RWPE1 (cell line): Measurements from ENCODE around the gene LMAN2.

Source experiments
- CTCF ChIA-PET: fragments of 350-600 bp; sonication (Branson Sonifier 250); formaldehyde crosslinking; extraction: SDS; loops from one replicate; lab custom pipeline; 2021; lab: Yijun Ruan, JAX
- POLR2A ChIA-PET: fragments of 400-600 bp; formaldehyde crosslinking; extraction: SDS; loops from one replicate; lab custom pipeline; 2020; ENCODE audit warnings: antibody characterized with exemption; ENCODE audit not compliant: low non-redundant PET; lab: Yijun Ruan, JAX
- DNase-seq: peaks from one replicate; pipeline ENCODE4 v3.0.0; 2012; ENCODE audit warnings: low spot score
- H3K27ac ChIP-seq: fragments of 450-650 bp; 2 replicates; pipeline ENCODE4 v1.5.1; 2017
- TF ChIP-seq, protein P1 (sequence below): fragments of 450-650 bp; conservative IDR thresholded peaks from 2 replicates; pipeline ENCODE4 v1.5.1; 2017; ENCODE audit warnings: low read depth, mild to moderate bottlenecking

The LMAN2 gene

DNA sequence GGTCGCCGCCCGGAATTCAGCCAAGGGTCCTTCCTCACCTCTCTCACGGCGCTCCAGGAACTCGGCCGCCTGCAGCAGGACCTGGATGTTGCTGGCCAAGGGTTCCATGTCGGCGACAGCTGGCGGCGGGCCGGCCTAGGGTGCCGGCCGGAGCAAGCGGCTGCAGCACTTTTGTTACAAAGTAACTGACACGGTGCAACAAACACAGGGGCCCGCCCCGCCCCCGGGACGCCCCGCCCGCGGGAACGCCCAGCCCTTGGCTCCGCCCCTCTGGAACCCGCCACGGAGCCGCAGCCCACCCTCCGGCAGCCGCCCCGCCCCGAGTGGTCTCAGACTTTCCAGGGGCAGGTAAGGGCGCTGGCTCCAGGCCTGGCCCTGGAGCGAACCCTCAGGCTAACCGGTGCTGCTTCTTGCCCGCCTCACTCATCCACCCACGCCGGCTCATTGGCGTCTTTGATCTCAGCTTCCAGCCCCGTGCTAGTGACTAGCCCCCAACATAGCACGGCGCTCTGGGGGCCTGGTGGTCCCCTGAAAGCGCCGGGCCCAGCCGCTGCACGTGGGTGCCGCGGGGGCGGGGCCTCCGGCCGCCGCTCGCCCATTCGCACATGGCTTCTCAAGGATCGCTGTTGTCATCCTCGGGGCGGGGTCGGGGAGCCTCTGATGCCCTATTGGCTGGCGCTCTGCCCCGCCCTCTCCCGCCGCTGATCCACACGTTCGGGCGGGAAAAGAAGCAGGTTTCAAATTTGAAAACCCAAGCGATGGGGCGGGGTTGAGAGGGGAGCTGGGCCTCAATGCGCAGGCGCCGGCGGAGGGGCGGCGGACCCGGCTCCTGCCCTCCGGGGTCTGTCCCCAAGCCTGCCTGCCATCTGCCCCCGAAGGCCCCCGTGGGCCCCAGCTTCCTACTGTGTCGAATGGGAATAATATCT lies 39.5 kb downstream of the LMAN2 start, which contains the start of gene MXD3:
Gene MXD3 (minus strand): TSS at position 176 of the 926 bp plus-strand sequence. CDS start 68 bp downstream, at position 108.
- POLR2A ChIA-PET = no interaction called here
- CTCF ChIA-PET = interaction anchor here (0.6 to 3.3 kb wide), 9 partner anchors 10 to 199 kb away, joined by 3 to 12 read pairs (median 4); no protein-coding TSS in a partner anchor

DNA sequence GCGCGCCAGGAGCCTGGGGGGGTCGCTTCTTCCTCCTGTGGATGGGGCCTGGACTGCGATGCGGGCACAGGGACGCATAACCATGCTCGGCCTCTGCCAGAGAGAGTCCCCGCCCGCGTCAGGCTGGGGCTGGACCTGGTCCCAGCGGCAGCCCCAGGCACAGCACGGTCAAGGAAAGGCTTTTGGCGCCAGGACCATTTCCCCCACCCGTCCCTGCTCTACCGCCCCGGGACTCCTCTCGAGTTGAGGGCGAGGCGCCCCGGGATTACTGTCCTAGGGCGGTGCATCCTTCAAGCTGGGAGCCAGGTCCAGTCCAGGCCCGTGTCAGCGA lies 40.1 kb downstream of the LMAN2 start:
- ChIA-PET POLR2A (no interaction called here), CTCF (interaction anchor here (0.8 to 3.3 kb wide), 5 partner anchors 9 to 241 kb away, joined by 4 to 12 read pairs (median 5); no protein-coding TSS in a partner anchor)
- TF ChIP-seq, protein P1, sequence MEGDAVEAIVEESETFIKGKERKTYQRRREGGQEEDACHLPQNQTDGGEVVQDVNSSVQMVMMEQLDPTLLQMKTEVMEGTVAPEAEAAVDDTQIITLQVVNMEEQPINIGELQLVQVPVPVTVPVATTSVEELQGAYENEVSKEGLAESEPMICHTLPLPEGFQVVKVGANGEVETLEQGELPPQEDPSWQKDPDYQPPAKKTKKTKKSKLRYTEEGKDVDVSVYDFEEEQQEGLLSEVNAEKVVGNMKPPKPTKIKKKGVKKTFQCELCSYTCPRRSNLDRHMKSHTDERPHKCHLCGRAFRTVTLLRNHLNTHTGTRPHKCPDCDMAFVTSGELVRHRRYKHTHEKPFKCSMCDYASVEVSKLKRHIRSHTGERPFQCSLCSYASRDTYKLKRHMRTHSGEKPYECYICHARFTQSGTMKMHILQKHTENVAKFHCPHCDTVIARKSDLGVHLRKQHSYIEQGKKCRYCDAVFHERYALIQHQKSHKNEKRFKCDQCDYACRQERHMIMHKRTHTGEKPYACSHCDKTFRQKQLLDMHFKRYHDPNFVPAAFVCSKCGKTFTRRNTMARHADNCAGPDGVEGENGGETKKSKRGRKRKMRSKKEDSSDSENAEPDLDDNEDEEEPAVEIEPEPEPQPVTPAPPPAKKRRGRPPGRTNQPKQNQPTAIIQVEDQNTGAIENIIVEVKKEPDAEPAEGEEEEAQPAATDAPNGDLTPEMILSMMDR = no peak
- peak overlapping the region; percentile 84 for H3K27ac ChIP-seq
- DNase-seq = no peak

More for the DNA sequence above, 39.5 kb downstream of the LMAN2 start, which contains the start of gene MXD3:
- peak; percentile 99 for DNase-seq
- TF ChIP-seq, protein P1 = no peak
- peak within 1 kb of the TSS; percentile 84 for H3K27ac ChIP-seq

DNA sequence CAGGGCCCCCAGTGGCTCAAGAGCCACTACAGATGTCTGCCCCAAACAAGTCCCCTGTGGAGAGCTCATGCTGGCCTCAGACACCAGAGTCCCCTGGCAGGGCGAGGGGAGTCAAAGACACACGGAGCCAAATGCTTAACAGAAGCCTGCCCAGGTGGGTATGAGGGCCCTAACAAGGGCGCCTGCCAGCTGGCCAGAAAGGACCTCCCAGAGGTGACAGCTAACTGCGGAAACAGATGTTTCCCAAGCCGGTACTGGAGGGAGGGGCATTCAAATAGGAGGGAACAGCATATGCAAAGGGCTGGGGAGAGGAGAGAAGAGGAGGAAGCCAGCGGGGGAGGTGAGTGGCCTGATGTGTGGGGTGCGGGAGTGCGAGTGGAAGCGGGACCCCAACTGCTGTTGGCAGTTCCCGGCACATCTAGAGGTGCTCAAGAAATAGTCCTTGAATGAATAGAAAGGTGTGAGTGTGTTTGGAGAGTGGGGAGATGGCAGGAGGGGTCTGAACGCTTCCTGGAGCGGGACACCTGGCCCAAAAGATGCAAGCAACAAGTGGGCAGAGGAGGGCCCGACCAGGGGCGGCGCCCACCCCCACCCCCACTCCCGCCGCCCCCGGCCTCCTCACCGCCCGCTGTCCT lies 40.6 kb downstream of the LMAN2 start:
- ChIA-PET CTCF (interaction anchor here (1.5 to 3.3 kb wide), 5 partner anchors 78 to 241 kb away, joined by 4 to 12 read pairs (median 7); no protein-coding TSS in a partner anchor), POLR2A (no interaction called here)
- TF ChIP-seq, protein P1 = no peak
- DNase-seq = no peak
- peak overlapping the region; percentile 84 for H3K27ac ChIP-seq

DNA sequence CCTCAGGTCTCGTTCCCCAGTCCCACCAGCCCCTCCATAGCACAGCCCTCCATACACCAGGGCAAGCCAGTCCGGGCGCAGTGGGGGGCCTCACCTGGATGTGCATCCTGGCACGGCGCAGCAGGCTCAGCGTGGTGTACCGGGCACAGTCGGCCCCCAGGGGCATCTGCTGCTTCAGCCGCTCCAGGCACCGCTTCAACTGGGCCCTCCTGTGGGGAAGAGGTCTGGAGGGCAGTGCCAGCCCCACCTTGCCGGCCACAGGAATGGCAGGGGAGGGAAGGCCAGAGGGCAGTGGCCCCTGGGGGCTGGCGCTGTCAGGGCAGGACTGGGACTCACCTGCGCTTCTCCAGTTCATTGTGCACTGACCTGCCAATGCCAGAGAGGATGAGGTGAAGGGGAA lies 41.1 kb downstream of the LMAN2 start:
- TF ChIP-seq, protein P1 = no peak
- CTCF ChIA-PET = interaction anchor here (0.7 to 3.3 kb wide), 14 partner anchors 17 to 240 kb away, joined by 3 to 12 read pairs (median 5); partner anchors contain the start of gene GRK6
- H3K27ac ChIP-seq = peak overlapping the region; percentile 84
- no peak for DNase-seq
- POLR2A ChIA-PET = no interaction called here

DNA sequence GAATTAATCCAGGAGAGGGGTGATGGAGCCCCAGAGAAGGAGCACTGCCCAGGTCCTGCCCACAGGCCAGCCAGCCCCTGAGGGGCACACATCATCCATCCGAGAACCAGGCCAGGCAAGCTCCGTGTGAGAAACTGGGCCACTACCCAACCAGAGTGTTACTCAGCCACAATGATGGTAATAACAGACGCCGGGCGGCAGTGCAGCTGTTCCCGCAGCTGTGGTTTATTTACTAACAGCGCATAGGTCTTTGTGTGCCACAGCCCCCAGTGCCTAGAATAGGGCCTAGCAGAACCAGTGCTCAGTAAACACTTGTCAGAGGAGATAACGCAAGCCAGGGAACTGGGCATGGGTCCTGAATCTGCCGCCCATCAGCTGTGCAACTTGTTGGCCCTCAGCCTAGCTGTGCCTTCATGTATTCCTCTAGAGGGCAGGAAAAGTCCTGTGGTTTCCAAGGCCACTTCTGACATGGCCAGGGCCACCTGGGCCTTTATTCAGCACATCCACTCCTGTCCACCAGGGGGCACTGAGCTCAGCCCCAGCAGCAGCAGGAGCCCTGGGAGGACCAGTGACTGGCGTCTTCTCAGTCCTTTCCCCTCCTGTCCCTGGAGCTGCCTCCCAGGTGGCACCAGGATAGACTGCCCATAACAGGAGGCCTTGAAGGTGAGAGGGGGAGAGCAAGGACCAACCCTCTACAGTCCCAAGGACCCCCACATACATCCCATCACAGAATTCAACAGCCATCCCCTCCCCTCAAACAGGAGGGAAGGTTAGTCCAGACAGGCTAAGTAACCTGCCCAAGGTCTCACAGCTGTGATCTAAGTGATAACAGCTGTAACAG lies 41.9 kb downstream of the LMAN2 start:
- ChIA-PET CTCF (interaction anchor here (0.6 to 3.3 kb wide), 18 partner anchors 18 to 238 kb away, joined by 3 to 12 read pairs (median 5); partner anchors contain the start of gene GRK6), POLR2A (interaction anchor here (0.5 to 0.6 kb wide), 2 partner anchors 12 to 177 kb away, joined by 4 read pairs; no protein-coding TSS in a partner anchor)
- TF ChIP-seq, protein P1 = peak; percentile 94
- H3K27ac ChIP-seq = peak overlapping the region; percentile 84
- DNase-seq = no peak
